Measurements from ENCODE around the gene DUOXA1.
A peak's percentile ranks its signal among the peaks of the same experiment; 100 is the strongest.
"Not testable (repeated sequence)": the region's sequence is repeated elsewhere in the genome, so short reads cannot be mapped to it uniquely, and the experiment has no call there.

Gene DUOXA1

GRCh38 chr15:45088801-45089711 is 40.6 kb downstream of the DUOXA1 start:
- DNase-seq (ENCODE audit: low read depth), result no peak

GRCh38 chr15:45087513-45087912 is 42.2 kb downstream of the DUOXA1 start:
- peak; percentile 15 for DNase-seq (ENCODE audit: low read depth)
- TF ChIP-seq MAX (IDR thresholded peaks at IDR 0.05; ENCODE audit: low read depth, low read length) (no peak), POLR2A (IDR thresholded peaks at IDR 0.05; ENCODE audit: extremely low read depth, insufficient read length) (no peak), CTCF (IDR thresholded peaks at IDR 0.05; ENCODE audit: low read depth, low read length) (peak; percentile 47)
- no peak overlapping the region for H3K4me3 ChIP-seq (ENCODE audit: low read depth, low read length)

More at GRCh38 chr15:45088801-45089711, 40.6 kb downstream of the DUOXA1 start:
- no peak overlapping the region for H3K4me3 ChIP-seq (ENCODE audit: low read depth, low read length)
- no peak for TF ChIP-seq MYC (IDR thresholded peaks at IDR 0.05; ENCODE audit: low read depth, low read length)
- TF ChIP-seq MAX (IDR thresholded peaks at IDR 0.05; ENCODE audit: low read depth, low read length), result no peak
- TF ChIP-seq CTCF (IDR thresholded peaks at IDR 0.05; ENCODE audit: low read depth, low read length), result no peak
- no peak for TF ChIP-seq POLR2A (IDR thresholded peaks at IDR 0.05; ENCODE audit: extremely low read depth, insufficient read length)

GRCh38 chr15:45084163-45084562 is 45.5 kb downstream of the DUOXA1 start:
- no peak overlapping the region for H3K4me3 ChIP-seq (ENCODE audit: low read depth, low read length)
- TF ChIP-seq CTCF (IDR thresholded peaks at IDR 0.05; ENCODE audit: low read depth, low read length) (no peak), MYC (IDR thresholded peaks at IDR 0.05; ENCODE audit: low read depth, low read length) (no peak), MAX (IDR thresholded peaks at IDR 0.05; ENCODE audit: low read depth, low read length) (no peak), POLR2A (IDR thresholded peaks at IDR 0.05; ENCODE audit: extremely low read depth, insufficient read length) (no peak)
- DNase-seq (ENCODE audit: low read depth), result no peak

GRCh38 chr15:45083223-45083622 is 46.5 kb downstream of the DUOXA1 start:
- H3K4me3 ChIP-seq (ENCODE audit: low read depth, low read length), result no peak overlapping the region
- TF ChIP-seq POLR2A (IDR thresholded peaks at IDR 0.05; ENCODE audit: extremely low read depth, insufficient read length) (no peak), CTCF (IDR thresholded peaks at IDR 0.05; ENCODE audit: low read depth, low read length) (no peak), MYC (IDR thresholded peaks at IDR 0.05; ENCODE audit: low read depth, low read length) (no peak), MAX (IDR thresholded peaks at IDR 0.05; ENCODE audit: low read depth, low read length) (no peak)
- no peak for DNase-seq (ENCODE audit: low read depth)

- not testable (repeated sequence) for H3K4me3 ChIP-seq (ENCODE audit: low read depth, low read length); DNase-seq (ENCODE audit: low read depth)
Measured at GRCh38 chr15:45082412-45082811, 47.3 kb downstream of the DUOXA1 start.

- H3K4me3 ChIP-seq (ENCODE audit: low read depth, low read length); DNase-seq (ENCODE audit: low read depth): not testable (repeated sequence)
Measured at GRCh38 chr15:45080593-45080992, 49.1 kb downstream of the DUOXA1 start.

- not testable (repeated sequence) for DNase-seq (ENCODE audit: low read depth); H3K4me3 ChIP-seq (ENCODE audit: low read depth, low read length)
Measured at GRCh38 chr15:45079628-45080246, 49.9 kb downstream of the DUOXA1 start.

GRCh38 chr15:45079201-45079600 is 50.5 kb downstream of the DUOXA1 start:
- not testable (repeated sequence) for DNase-seq (ENCODE audit: low read depth); H3K4me3 ChIP-seq (ENCODE audit: low read depth, low read length)

GRCh38 chr15:45077391-45077790 is 52.3 kb downstream of the DUOXA1 start:
- DNase-seq (ENCODE audit: low read depth), result not testable (repeated sequence)

GRCh38 chr15:45075440-45076320 is 54.0 kb downstream of the DUOXA1 start:
- H3K4me3 ChIP-seq (ENCODE audit: low read depth, low read length); DNase-seq (ENCODE audit: low read depth): not testable (repeated sequence)

More at GRCh38 chr15:45077391-45077790, 52.3 kb downstream of the DUOXA1 start:
- H3K4me3 ChIP-seq (ENCODE audit: low read depth, low read length), result not testable (repeated sequence)

All from NB4 (cell line).